Measurements from ENCODE around the gene USP54.
"Not testable (repeated sequence)": the region's sequence is repeated elsewhere in the genome, so short reads cannot be mapped to it uniquely, and the experiment has no call there.

USP54 gene

GRCh38 chr10:73585327-73585726 is 5.8 kb downstream of the USP54 start:
- no peak overlapping the region for H3K9ac ChIP-seq (ENCODE audit: low read depth, low read length)
- no peak overlapping the region for H3K4me3 ChIP-seq (ENCODE audit: low read depth, low read length)
- H3K36me3 ChIP-seq (ENCODE audit: control insufficient read depth, insufficient read depth, low read length) = no peaks in the 10 kb centered on the region
- peaks cover 8% of the 10 kb centered on the region for H3K4me1 ChIP-seq (ENCODE audit: control insufficient read depth, insufficient read depth, low read length)
- no peaks in the 10 kb centered on the region for H3K27me3 ChIP-seq (ENCODE audit: control insufficient read depth, insufficient read depth, low read length)
- no peaks in the 10 kb centered on the region for H3K9me3 ChIP-seq (ENCODE audit: control insufficient read depth, insufficient read depth, low read length)

- H3K9me3 ChIP-seq (ENCODE audit: control insufficient read depth, insufficient read depth, low read length) = no peaks in the 10 kb centered on the region
- H3K27me3 ChIP-seq (ENCODE audit: control insufficient read depth, insufficient read depth, low read length) = no peaks in the 10 kb centered on the region
- H3K4me1 ChIP-seq (ENCODE audit: control insufficient read depth, insufficient read depth, low read length) = peaks cover 3% of the 10 kb centered on the region
- H3K36me3 ChIP-seq (ENCODE audit: control insufficient read depth, insufficient read depth, low read length) = no peaks in the 10 kb centered on the region
- H3K4me3 ChIP-seq (ENCODE audit: low read depth, low read length) = no peak overlapping the region
- H3K9ac ChIP-seq (ENCODE audit: low read depth, low read length) = no peak overlapping the region
Observed at GRCh38 chr10:73584737-73585136, 6.4 kb downstream of the USP54 start.

GRCh38 chr10:73581918-73582317 is 9.2 kb downstream of the USP54 start:
- no peaks in the 10 kb centered on the region for H3K27me3 ChIP-seq (ENCODE audit: control insufficient read depth, insufficient read depth, low read length)
- no peak overlapping the region for H3K9ac ChIP-seq (ENCODE audit: low read depth, low read length)
- no peaks in the 10 kb centered on the region for H3K9me3 ChIP-seq (ENCODE audit: control insufficient read depth, insufficient read depth, low read length)
- H3K36me3 ChIP-seq (ENCODE audit: control insufficient read depth, insufficient read depth, low read length) = no peaks in the 10 kb centered on the region
- H3K4me1 ChIP-seq (ENCODE audit: control insufficient read depth, insufficient read depth, low read length) = no peaks in the 10 kb centered on the region
- H3K4me3 ChIP-seq (ENCODE audit: low read depth, low read length) = no peak overlapping the region

GRCh38 chr10:73578927-73579326 is 12.2 kb downstream of the USP54 start:
- not testable (repeated sequence) for H3K4me3 ChIP-seq (ENCODE audit: low read depth, low read length); H3K36me3 ChIP-seq (ENCODE audit: control insufficient read depth, insufficient read depth, low read length); H3K27me3 ChIP-seq (ENCODE audit: control insufficient read depth, insufficient read depth, low read length); H3K9ac ChIP-seq (ENCODE audit: low read depth, low read length); H3K4me1 ChIP-seq (ENCODE audit: control insufficient read depth, insufficient read depth, low read length); H3K9me3 ChIP-seq (ENCODE audit: control insufficient read depth, insufficient read depth, low read length)

- no peaks in the 10 kb centered on the region for H3K9me3 ChIP-seq (ENCODE audit: control insufficient read depth, insufficient read depth, low read length)
- no peaks in the 10 kb centered on the region for H3K27me3 ChIP-seq (ENCODE audit: control insufficient read depth, insufficient read depth, low read length)
- H3K9ac ChIP-seq (ENCODE audit: low read depth, low read length) = no peak overlapping the region
- no peak overlapping the region for H3K4me3 ChIP-seq (ENCODE audit: low read depth, low read length)
- no peaks in the 10 kb centered on the region for H3K4me1 ChIP-seq (ENCODE audit: control insufficient read depth, insufficient read depth, low read length)
- H3K36me3 ChIP-seq (ENCODE audit: control insufficient read depth, insufficient read depth, low read length) = no peaks in the 10 kb centered on the region
Observed at GRCh38 chr10:73577788-73578187, 13.4 kb downstream of the USP54 start.

- no peaks in the 10 kb centered on the region for H3K36me3 ChIP-seq (ENCODE audit: control insufficient read depth, insufficient read depth, low read length)
- no peaks in the 10 kb centered on the region for H3K4me1 ChIP-seq (ENCODE audit: control insufficient read depth, insufficient read depth, low read length)
- no peaks in the 10 kb centered on the region for H3K27me3 ChIP-seq (ENCODE audit: control insufficient read depth, insufficient read depth, low read length)
- H3K9ac ChIP-seq (ENCODE audit: low read depth, low read length) = no peak overlapping the region
- H3K4me3 ChIP-seq (ENCODE audit: low read depth, low read length) = no peak overlapping the region
- no peaks in the 10 kb centered on the region for H3K9me3 ChIP-seq (ENCODE audit: control insufficient read depth, insufficient read depth, low read length)
Observed at GRCh38 chr10:73576890-73577591, 14.1 kb downstream of the USP54 start.

GRCh38 chr10:73576178-73576889 is 14.8 kb downstream of the USP54 start:
- Histone ChIP-seq H3K9ac (ENCODE audit: low read depth, low read length) (no peak overlapping the region), H3K9me3 (ENCODE audit: control insufficient read depth, insufficient read depth, low read length) (no peaks in the 10 kb centered on the region), H3K36me3 (ENCODE audit: control insufficient read depth, insufficient read depth, low read length) (no peaks in the 10 kb centered on the region), H3K4me3 (ENCODE audit: low read depth, low read length) (no peak overlapping the region), H3K27me3 (ENCODE audit: control insufficient read depth, insufficient read depth, low read length) (no peaks in the 10 kb centered on the region), H3K4me1 (ENCODE audit: control insufficient read depth, insufficient read depth, low read length) (no peaks in the 10 kb centered on the region)

GRCh38 chr10:73567025-73567424 is 24.1 kb downstream of the USP54 start:
- not testable (repeated sequence) for H3K36me3 ChIP-seq (ENCODE audit: control insufficient read depth, insufficient read depth, low read length); H3K27me3 ChIP-seq (ENCODE audit: control insufficient read depth, insufficient read depth, low read length); H3K9me3 ChIP-seq (ENCODE audit: control insufficient read depth, insufficient read depth, low read length); H3K4me1 ChIP-seq (ENCODE audit: control insufficient read depth, insufficient read depth, low read length); H3K4me3 ChIP-seq (ENCODE audit: low read depth, low read length); H3K9ac ChIP-seq (ENCODE audit: low read depth, low read length)

- H3K27me3 ChIP-seq (ENCODE audit: control insufficient read depth, insufficient read depth, low read length) = no peaks in the 10 kb centered on the region
- no peaks in the 10 kb centered on the region for H3K4me1 ChIP-seq (ENCODE audit: control insufficient read depth, insufficient read depth, low read length)
- no peak overlapping the region for H3K9ac ChIP-seq (ENCODE audit: low read depth, low read length)
- H3K36me3 ChIP-seq (ENCODE audit: control insufficient read depth, insufficient read depth, low read length) = no peaks in the 10 kb centered on the region
- H3K9me3 ChIP-seq (ENCODE audit: control insufficient read depth, insufficient read depth, low read length) = no peaks in the 10 kb centered on the region
- H3K4me3 ChIP-seq (ENCODE audit: low read depth, low read length) = no peak overlapping the region
Observed at GRCh38 chr10:73561192-73561591, 29.9 kb downstream of the USP54 start.

GRCh38 chr10:73559590-73559989 is 31.6 kb downstream of the USP54 start:
- H3K9me3 ChIP-seq (ENCODE audit: control insufficient read depth, insufficient read depth, low read length) = no peaks in the 10 kb centered on the region
- H3K4me1 ChIP-seq (ENCODE audit: control insufficient read depth, insufficient read depth, low read length) = no peaks in the 10 kb centered on the region
- H3K4me3 ChIP-seq (ENCODE audit: low read depth, low read length) = no peak overlapping the region

GRCh38 chr10:73556855-73557254 is 34.3 kb downstream of the USP54 start:
- H3K36me3 ChIP-seq (ENCODE audit: control insufficient read depth, insufficient read depth, low read length) = no peaks in the 10 kb centered on the region
- H3K4me3 ChIP-seq (ENCODE audit: low read depth, low read length) = no peak overlapping the region
- no peak overlapping the region for H3K9ac ChIP-seq (ENCODE audit: low read depth, low read length)
- no peaks in the 10 kb centered on the region for H3K9me3 ChIP-seq (ENCODE audit: control insufficient read depth, insufficient read depth, low read length)
- H3K4me1 ChIP-seq (ENCODE audit: control insufficient read depth, insufficient read depth, low read length) = no peaks in the 10 kb centered on the region
- H3K27me3 ChIP-seq (ENCODE audit: control insufficient read depth, insufficient read depth, low read length) = no peaks in the 10 kb centered on the region

More at GRCh38 chr10:73559590-73559989, 31.6 kb downstream of the USP54 start:
- Histone ChIP-seq H3K9ac (ENCODE audit: low read depth, low read length) (no peak overlapping the region), H3K27me3 (ENCODE audit: control insufficient read depth, insufficient read depth, low read length) (no peaks in the 10 kb centered on the region), H3K36me3 (ENCODE audit: control insufficient read depth, insufficient read depth, low read length) (no peaks in the 10 kb centered on the region)

- H3K4me1 ChIP-seq (ENCODE audit: control insufficient read depth, insufficient read depth, low read length) = no peaks in the 10 kb centered on the region
- no peak overlapping the region for H3K4me3 ChIP-seq (ENCODE audit: low read depth, low read length)
- no peak overlapping the region for H3K9ac ChIP-seq (ENCODE audit: low read depth, low read length)
- no peaks in the 10 kb centered on the region for H3K27me3 ChIP-seq (ENCODE audit: control insufficient read depth, insufficient read depth, low read length)
- H3K9me3 ChIP-seq (ENCODE audit: control insufficient read depth, insufficient read depth, low read length) = no peaks in the 10 kb centered on the region
- no peaks in the 10 kb centered on the region for H3K36me3 ChIP-seq (ENCODE audit: control insufficient read depth, insufficient read depth, low read length)
Observed at GRCh38 chr10:73554721-73555120, 36.4 kb downstream of the USP54 start.
